Measurements from ENCODE around the gene TTC33. TPM values are rescaled to one million over a fixed set of nuclear protein-coding genes. Genes with fewer than 3 reads are reported as not detected.

Gene TTC33
- total and polyA plus RNA-seq, 2 of the 4 experiments (the other 2 are of a cell fraction): 3.1 to 8.1 TPM

DNA sequence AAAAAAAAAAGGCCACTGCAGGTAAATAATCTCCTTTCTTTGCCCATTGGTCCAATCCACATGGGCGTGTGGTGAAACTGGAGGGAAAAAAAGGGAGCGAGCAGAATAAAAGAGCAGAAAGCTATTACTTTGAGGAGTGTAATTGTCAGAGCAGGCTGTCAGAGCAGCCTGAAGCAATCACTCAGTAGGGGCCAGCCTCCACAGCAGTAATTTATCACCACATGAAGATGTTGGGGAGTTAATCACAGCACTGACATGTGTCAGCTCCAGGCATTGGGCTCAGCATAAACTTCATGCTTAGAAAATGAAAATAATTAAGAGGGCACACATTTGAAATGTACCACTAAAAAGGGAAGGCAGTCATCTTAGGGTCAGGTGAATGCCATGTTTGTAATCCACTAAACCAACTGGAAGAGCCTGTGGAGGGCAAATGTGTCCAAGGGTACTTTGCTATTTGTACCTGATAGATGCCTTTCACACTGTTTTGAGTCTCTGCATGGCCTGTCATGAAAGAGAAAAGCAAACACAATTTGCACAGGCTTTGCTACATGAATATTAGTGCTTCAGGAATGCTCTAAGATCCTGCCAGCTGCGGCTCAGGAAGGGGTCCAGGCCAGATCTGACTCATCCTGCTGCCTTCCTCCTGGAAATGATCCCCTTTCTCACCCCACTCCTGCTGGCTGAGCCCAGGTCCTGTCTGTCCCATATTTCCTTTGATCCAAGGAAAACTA lies 79.0 kb downstream of the TTC33 start:
- Histone ChIP-seq H3K4me1 (ENCODE audit: control insufficient read depth, insufficient read depth, low read length) (peaks cover 9% of the 10 kb centered on the region), H3K9me1 (ENCODE audit: insufficient read depth, low read length) (peaks cover 17% of the 10 kb centered on the region), H4K20me1 (ENCODE audit: insufficient read depth, low read length) (no peaks in the 10 kb centered on the region), H4K91ac (ENCODE audit: insufficient read depth, low read depth, low read length) (no peak overlapping the region), H2BK15ac (ENCODE audit: low read depth, low read length) (0 out of 3 replicates have a peak overlapping the region, but pooled peaks have one; percentile 42), H2AK5ac (ENCODE audit: low read depth, low read length) (peak overlapping the region; percentile 17; the same call in 1 of the 2 replicates), H3K23ac (ENCODE audit: low read depth, low read length) (no peak overlapping the region), H2BK20ac (ENCODE audit: low read depth, low read length) (peak overlapping the region; percentile 75), H3K14ac (replicated peaks; ENCODE audit: low read depth, low read length) (peak overlapping the region; percentile 10), H2AK9ac (replicated peaks; ENCODE audit: low read depth, low read length, poor library complexity) (peak overlapping the region; percentile 21), H2BK120ac (ENCODE audit: low read depth, low read length) (0 out of 2 replicates have a peak overlapping the region, but pooled peaks have one; percentile 1), H3K27ac (ENCODE audit: insufficient read depth, low read length) (peak overlapping the region; percentile 19), H3K79me1 (ENCODE audit: low read depth in 1 of 2, low read length in 2 of 2) (peaks cover 8 to 32% of the 10 kb centered on the region in 2 experiments), H3K56ac (ENCODE audit: extremely low read depth, insufficient read depth, low read length) (peak overlapping the region; percentile 57; the same call in 1 of the 2 replicates), H3K18ac (ENCODE audit: low read depth, low read length) (no peak overlapping the region), H4K8ac (ENCODE audit: low read depth in 2 of 2, low read length in 2 of 2) (peak overlapping the region in 1 of 2 experiments; percentile 25; a peak in 1 of 4 replicates), H3K36me3 (ENCODE audit: control insufficient read depth, insufficient read depth, low read length) (no peaks in the 10 kb centered on the region), H2AFZ (replicated peaks; ENCODE audit: low read length, poor library complexity) (no peak overlapping the region), H3K4me2 (ENCODE audit: low read depth, low read length) (peak overlapping the region; percentile 29), H3K27me3 (ENCODE audit: control insufficient read depth, insufficient read depth, low read length) (no peaks in the 10 kb centered on the region), H4K5ac (ENCODE audit: low read depth, low read length) (no peak overlapping the region), H3K9me3 (ENCODE audit: control insufficient read depth, insufficient read depth, low read length) (no peaks in the 10 kb centered on the region), H3K4ac (ENCODE audit: low read depth, low read length) (peak overlapping the region; percentile 52), H3K4me3 (ENCODE audit: insufficient read depth, low read depth, low read length) (no peak overlapping the region), H2BK5ac (ENCODE audit: low read depth, low read length, poor library complexity, severe bottlenecking) (peak overlapping the region; percentile 79), H3K9ac (ENCODE audit: low read depth, low read length) (no peak overlapping the region)
- peak; percentile 42; the same call in 1 of the 2 replicates for TF ChIP-seq FOS (IDR thresholded peaks at IDR 0.05; ENCODE audit: low read depth, low read length)
- no peak for TF ChIP-seq POLR2A (IDR thresholded peaks at IDR 0.05; ENCODE audit: low read depth, low read length)
- TF ChIP-seq MAFK (IDR thresholded peaks at IDR 0.05; ENCODE audit: low read depth, low read length): no peak
- TF ChIP-seq RCOR1 (IDR thresholded peaks at IDR 0.05; ENCODE audit: insufficient replicate concordance, low read length): no peak
- TF ChIP-seq NFE2L2 (IDR thresholded peaks at IDR 0.05; ENCODE audit: low read depth, low read length): no peak
- TF ChIP-seq, protein P1, sequence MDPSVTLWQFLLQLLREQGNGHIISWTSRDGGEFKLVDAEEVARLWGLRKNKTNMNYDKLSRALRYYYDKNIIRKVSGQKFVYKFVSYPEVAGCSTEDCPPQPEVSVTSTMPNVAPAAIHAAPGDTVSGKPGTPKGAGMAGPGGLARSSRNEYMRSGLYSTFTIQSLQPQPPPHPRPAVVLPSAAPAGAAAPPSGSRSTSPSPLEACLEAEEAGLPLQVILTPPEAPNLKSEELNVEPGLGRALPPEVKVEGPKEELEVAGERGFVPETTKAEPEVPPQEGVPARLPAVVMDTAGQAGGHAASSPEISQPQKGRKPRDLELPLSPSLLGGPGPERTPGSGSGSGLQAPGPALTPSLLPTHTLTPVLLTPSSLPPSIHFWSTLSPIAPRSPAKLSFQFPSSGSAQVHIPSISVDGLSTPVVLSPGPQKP (IDR thresholded peaks at IDR 0.05; ENCODE audit: borderline replicate concordance, low read depth, low read length): no peak
- TF ChIP-seq RFX5 (IDR thresholded peaks at IDR 0.05; ENCODE audit: low read depth, low read length): no peak
- TF ChIP-seq CEBPB (IDR thresholded peaks at IDR 0.05; ENCODE audit: low read depth, low read length): no peak
- 0 out of 2 replicates have a peak, but pooled peaks have one; percentile 15 for TF ChIP-seq BHLHE40 (IDR thresholded peaks at IDR 0.05; ENCODE audit: low read depth, low read length)
- TF ChIP-seq RAD21 (IDR thresholded peaks at IDR 0.05; ENCODE audit: low read length): peak; percentile 22
- TF ChIP-seq SMC3 (IDR thresholded peaks at IDR 0.05; ENCODE audit: low read depth, low read length): peak; percentile 23; the same call in 1 of the 2 replicates
- intact Hi-C loops (cut with micrococcal nuclease) (loop anchor here (5.0 kb wide), 4 partner anchors 104 to 274 kb away; no protein-coding TSS in a partner anchor), dilution Hi-C loops (cut with HindIII; ENCODE audit: low sequenced_read_pairs, unreplicated experiment) (no loop called here), in situ Hi-C loops (cut with MboI; ENCODE audit: low sequenced_read_pairs) (loop anchor here (10.0 kb wide), 1 partner anchor 452 kb away; no protein-coding TSS in a partner anchor)
- DNase-seq (peak; percentile 87), ATAC-seq (ENCODE audit: low read depth) (peak; percentile 6; the same call in 1 of the 2 replicates)
- POLR2A ChIA-PET (ENCODE audit: unreplicated experiment): no interaction called here
- BruUV-seq (replicated peaks): no TSS peak
- no CpG with 5 or more reads among the region's 3 CpGs for WGBS, 2 experiments (ENCODE audit: extremely low coverage in 2 of 2, insufficient read length in 1 of 2)
- CTCF ChIA-PET: interaction anchor here (0.7 kb wide), 1 partner anchor 76 kb away, joined by 6 read pairs; no protein-coding TSS in a partner anchor

All from IMR-90 (cell line).